K562 (cell line): ENCODE results near the gene DTX2.
A peak's percentile ranks its signal among the peaks of the same experiment; 100 is the strongest.
"Not testable (repeated sequence)": the region's sequence is repeated elsewhere in the genome, so short reads cannot be mapped to it uniquely, and the experiment has no call there.

Experiments
- ELK1 ChIP-seq: sonication (generic); formaldehyde crosslinking; IDR thresholded peaks from 2 replicates; pipeline ENCODE4 v1.8.1; 2022; ENCODE audit warnings: missing genetic modification reagents
- FOXP1 ChIP-seq: sonication (generic); formaldehyde crosslinking; IDR thresholded peaks from 2 replicates; pipeline ENCODE4 v1.8.0; 2022; ENCODE audit warnings: mild to moderate bottlenecking, missing genetic modification reagents
- KLF16 ChIP-seq: IDR thresholded peaks from 2 replicates; pipeline ENCODE4 v1.6.1; 2016; ENCODE audit warnings: antibody characterized with exemption
- SRF ChIP-seq, 2 experiments: fragments of 250-450, 450-650 bp in 1 of 2; sonication (Bioruptor Pico) in 1 of 2; sonication (generic) in 1 of 2; formaldehyde crosslinking; IDR thresholded peaks; 2 replicates each; pipeline versions ENCODE4 v1.5.0 to v1.5.1; 2020 to 2022; ENCODE audit warnings: mild to moderate bottlenecking in 1 of 2, missing genetic modification reagents in 1 of 2
- ZFP30 ChIP-seq: fragments of 250-450 bp; sonication (Bioruptor Pico); IDR thresholded peaks from 2 replicates; pipeline ENCODE4 v1.8.0; 2022; ENCODE audit warnings: moderate library complexity, mild to moderate bottlenecking, inconsistent platforms, borderline replicate concordance
- ZNF121 ChIP-seq: sonication (generic); formaldehyde crosslinking; conservative IDR thresholded peaks from 2 replicates; pipeline ENCODE4 v1.8.0; 2022; ENCODE audit warnings: missing genetic modification reagents

DNA sequence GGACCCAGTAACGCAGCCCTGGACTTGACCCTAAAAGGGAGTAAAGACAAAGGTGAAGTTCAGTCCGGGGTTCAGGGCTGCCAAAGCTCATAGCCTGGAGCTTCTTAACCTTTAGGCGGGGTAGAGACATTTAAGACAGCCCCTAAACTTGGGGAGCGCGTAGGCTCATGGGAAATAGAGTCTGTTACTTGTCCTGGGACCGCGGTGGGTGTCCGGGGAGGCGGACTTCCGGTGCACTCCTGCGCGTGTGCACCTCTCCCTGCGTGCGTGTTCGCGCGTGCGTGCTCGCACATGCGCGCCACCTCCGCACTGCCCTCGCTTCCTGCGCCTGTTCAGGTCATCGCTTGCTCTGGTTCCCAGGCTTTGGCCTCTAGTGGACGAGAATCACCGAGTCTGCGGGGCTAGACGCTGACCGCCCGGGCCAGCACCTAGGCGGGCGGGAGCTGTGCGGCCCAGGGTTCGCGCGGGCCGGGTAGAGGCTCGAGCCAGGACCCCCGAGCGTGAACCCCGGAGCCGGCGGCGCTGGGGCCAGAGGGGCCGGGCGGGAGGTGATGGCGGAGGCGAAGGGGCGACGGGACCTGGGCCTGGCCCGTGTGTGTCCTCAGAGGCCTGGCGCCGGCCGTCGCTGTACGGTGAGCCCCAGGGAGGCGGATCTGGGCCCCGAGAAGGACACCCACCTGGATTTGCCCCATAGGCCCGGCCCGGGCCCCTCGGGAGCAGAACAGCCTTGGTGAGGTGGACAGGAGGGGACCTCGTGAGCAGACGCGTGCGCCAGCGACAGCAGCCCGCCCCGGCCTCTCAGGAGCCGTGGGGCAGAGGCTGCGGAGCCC, 87.7 kb downstream of the DTX2 start:
- TF ChIP-seq ZFP30 (CRISPR knock-in tag); ELK1 (CRISPR knock-in tag); ZNF121 (CRISPR knock-in tag); SRF (CRISPR knock-in tag; IDR thresholded peaks at IDR 0.05); KLF16: not testable (repeated sequence)
- peak; percentile 87; the same call in 1 of the 2 replicates for TF ChIP-seq FOXP1 (CRISPR knock-in tag)
